Activated T-cell treated with anti-CD3 and anti-CD28 coated beads, Interleukin-2, amount 50 U/mL, for 24 hours (primary cell): ENCODE data around the gene BLCAP.
"Not testable (repeated sequence)": the region's sequence is repeated elsewhere in the genome, so short reads cannot be mapped to it uniquely, and the experiment has no call there.

Experiments used
- DNase-seq: peaks from one replicate; pipeline ENCODE4 v3.0.0-alpha.2; 2020
- H3K27ac Mint-ChIP-seq: 2 replicates; pipeline ENCODE4 v1.8.0; 2020; ENCODE audit warnings: mild to moderate bottlenecking, mixed read lengths
- H3K27me3 Mint-ChIP-seq: 2 replicates; pipeline ENCODE4 v1.8.0; 2020; ENCODE audit warnings: mixed read lengths
- H3K36me3 Mint-ChIP-seq: 2 replicates; pipeline ENCODE4 v1.8.0; 2020; ENCODE audit warnings: low read depth, mixed read lengths
- H3K4me1 Mint-ChIP-seq: 2 replicates; pipeline ENCODE4 v1.8.0; 2020; ENCODE audit warnings: low read depth, mixed read lengths
- H3K4me3 Mint-ChIP-seq: 2 replicates; pipeline ENCODE4 v1.8.0; 2020; ENCODE audit warnings: mild to moderate bottlenecking, moderate library complexity, mixed read lengths
- H3K9me3 Mint-ChIP-seq: 2 replicates; pipeline ENCODE4 v1.8.0; 2020; ENCODE audit warnings: mixed read lengths

Gene BLCAP

DNA sequence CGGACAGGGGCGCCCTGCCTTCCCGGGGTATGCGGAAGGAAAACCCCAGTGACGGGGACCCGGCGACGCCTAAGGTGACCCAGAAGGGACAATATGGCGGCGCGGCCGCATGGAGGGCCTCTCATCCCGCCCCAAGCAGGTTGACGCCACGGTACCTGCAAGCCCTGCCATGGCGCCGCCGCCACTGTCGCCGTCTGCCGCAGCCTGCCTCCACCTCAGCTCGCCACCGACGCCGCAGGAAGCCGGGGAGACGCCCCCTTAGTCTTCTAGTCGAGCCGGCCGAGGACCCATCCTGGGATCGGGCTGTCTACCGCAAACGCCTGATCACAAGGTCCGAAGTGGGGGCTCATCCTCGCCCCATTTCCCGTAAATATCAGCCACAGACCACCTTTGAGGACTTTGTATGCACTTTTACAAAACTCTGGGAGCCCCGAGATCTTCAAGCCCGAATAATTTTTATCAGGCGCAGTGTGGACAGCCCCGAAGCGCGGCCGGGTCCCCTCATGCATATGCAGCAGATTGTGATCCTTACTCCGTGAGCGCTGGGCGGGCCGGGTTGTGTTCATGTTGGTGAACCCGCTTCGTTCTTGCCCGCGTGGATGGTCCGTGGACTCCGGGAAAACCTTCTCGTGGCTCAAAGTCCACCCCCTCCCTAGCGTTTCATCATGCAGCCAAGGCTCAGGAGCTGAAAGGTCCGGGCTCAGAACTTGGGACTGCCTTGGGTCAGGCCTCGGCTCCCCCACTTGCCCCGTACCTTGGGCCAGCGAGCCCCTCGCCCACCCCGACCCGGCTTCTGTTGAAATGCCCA is at the start of gene BLCAP:
Gene BLCAP, minus strand, starts transcription at position 239 of the 808 bp plus-strand sequence. CDS start 8,702 bp downstream, outside the sequence.
- Mint-ChIP-seq H3K4me1 (peaks cover 47% of the 10 kb centered on the region), H3K27ac (peak within 1 kb of the TSS; percentile 99), H3K9me3 (no peaks in the 10 kb centered on the region), H3K4me3 (peak within 1 kb of the TSS; percentile 89), H3K36me3 (peaks cover 22% of the 10 kb centered on the region), H3K27me3 (no peaks in the 10 kb centered on the region)
- peak; percentile 95 for DNase-seq

GRCh38 chr20:37577436-37577835 is 49.8 kb upstream of the BLCAP start:
- H3K27ac Mint-ChIP-seq, H3K4me1 Mint-ChIP-seq, H3K36me3 Mint-ChIP-seq, DNase-seq, H3K9me3 Mint-ChIP-seq, H3K4me3 Mint-ChIP-seq: not testable (repeated sequence)
- H3K27me3 Mint-ChIP-seq, result peaks cover 59% of the 10 kb centered on the region

- no peak for DNase-seq
- Mint-ChIP-seq H3K27ac (no peak overlapping the region), H3K36me3 (no peaks in the 10 kb centered on the region), H3K9me3 (no peaks in the 10 kb centered on the region), H3K4me3 (no peak overlapping the region), H3K27me3 (peaks cover 54% of the 10 kb centered on the region), H3K4me1 (no peaks in the 10 kb centered on the region)
Measured at GRCh38 chr20:37576911-37577310, 49.2 kb upstream of the BLCAP start.

GRCh38 chr20:37575884-37576283 is 48.2 kb upstream of the BLCAP start:
- Mint-ChIP-seq H3K27ac (no peak overlapping the region), H3K4me3 (no peak overlapping the region), H3K36me3 (no peaks in the 10 kb centered on the region), H3K27me3 (peaks cover 46% of the 10 kb centered on the region), H3K4me1 (no peaks in the 10 kb centered on the region), H3K9me3 (no peaks in the 10 kb centered on the region)
- no peak for DNase-seq

DNA sequence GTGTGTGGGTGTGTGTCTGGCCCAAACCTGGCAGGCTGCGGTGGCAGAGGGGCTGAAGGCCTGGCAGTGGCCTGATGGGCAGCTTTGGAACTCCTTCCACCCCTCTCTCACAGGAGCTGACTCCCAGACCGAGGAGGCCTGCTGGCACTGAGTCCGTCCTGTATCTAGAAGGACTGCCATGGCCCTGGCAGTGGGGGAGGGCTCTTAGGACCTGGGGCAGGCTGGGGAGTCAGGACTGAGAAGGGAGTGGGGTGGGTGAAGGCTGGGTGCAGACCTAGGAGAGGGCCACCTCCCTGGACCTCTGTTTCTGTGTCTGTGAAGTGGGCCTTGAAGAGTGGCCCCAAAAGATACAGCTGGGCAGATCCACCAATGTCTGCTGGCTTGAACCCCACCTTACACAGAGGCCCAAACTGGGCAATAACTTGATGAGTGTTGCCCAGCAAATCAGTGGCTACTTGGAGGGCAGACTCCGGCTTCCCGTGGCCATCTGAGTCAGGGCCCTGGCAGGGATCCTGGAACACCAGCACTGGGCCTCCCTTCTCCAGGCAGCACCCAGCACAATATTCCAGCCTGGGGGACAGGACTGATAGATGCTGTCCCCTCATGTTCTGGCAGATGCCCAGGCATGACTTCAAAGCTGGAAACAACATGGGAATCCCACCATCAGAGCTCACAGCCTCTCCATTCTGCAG is 46.7 kb upstream of the BLCAP start:
- Mint-ChIP-seq H3K36me3 (no peaks in the 10 kb centered on the region), H3K4me3 (no peak overlapping the region), H3K9me3 (no peaks in the 10 kb centered on the region), H3K27ac (no peak overlapping the region), H3K27me3 (peaks cover 44% of the 10 kb centered on the region), H3K4me1 (no peaks in the 10 kb centered on the region)
- no peak for DNase-seq

DNA sequence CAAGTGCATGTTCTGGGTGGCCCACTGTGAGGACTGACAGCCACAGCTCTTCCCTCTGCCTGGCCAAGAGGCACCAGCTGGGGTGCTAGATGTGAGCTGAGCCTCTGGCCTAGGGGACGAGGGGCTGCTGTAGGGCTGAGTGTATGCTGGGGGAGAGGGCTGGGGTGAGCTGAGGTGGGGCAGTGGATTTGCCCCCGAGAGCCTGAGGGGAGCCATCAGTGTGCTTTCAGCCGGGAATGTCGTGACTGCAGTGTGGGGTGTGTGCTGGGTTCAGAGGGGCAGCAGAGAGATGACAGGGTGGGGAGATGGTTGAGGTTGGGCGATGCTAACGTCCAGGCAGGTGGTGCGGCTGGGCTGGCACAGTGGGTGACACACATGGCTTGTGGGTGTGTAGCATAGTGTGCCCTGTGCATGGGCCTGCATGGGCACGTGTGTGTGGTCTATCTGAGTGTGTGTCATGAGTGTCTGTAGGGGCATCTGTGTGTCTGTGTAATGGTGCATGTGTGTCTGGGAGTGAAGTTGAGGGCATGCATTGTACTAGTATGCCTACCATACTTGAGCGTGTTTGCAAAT is 46.0 kb upstream of the BLCAP start:
- Mint-ChIP-seq H3K36me3 (no peaks in the 10 kb centered on the region), H3K4me3 (no peak overlapping the region), H3K9me3 (no peaks in the 10 kb centered on the region)

DNA sequence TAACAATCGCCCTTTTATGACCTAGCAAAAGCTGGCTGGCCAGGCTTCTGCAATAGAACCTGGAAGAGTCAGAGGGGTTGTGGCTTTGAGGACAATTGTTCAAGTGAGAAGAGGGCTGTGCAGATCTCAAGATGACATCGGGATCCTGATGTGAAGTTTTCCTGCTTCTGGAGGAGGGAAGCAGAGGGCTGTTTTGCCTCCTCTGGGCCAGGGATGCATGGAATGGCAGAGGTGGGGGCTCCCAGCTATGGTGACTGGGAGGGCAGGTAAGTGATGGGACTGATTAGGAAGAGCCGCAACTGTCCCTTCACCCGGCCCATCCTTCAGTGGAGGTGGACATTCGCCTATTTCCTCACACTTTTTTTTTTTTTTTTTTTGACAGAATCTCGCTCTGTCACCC is 43.4 kb upstream of the BLCAP start:
- Mint-ChIP-seq H3K27ac (no peak overlapping the region), H3K4me3 (no peak overlapping the region), H3K27me3 (peaks cover 54% of the 10 kb centered on the region), H3K4me1 (peaks cover 5% of the 10 kb centered on the region), H3K9me3 (no peaks in the 10 kb centered on the region), H3K36me3 (no peaks in the 10 kb centered on the region)
- no peak for DNase-seq

More for the DNA sequence above, 46.0 kb upstream of the BLCAP start:
- Mint-ChIP-seq H3K4me1 (no peaks in the 10 kb centered on the region), H3K27ac (no peak overlapping the region), H3K27me3 (peaks cover 45% of the 10 kb centered on the region)
- no peak for DNase-seq

- H3K27ac Mint-ChIP-seq, result no peak overlapping the region
- H3K4me3 Mint-ChIP-seq, result no peak overlapping the region
- no peaks in the 10 kb centered on the region for H3K9me3 Mint-ChIP-seq
- no peaks in the 10 kb centered on the region for H3K36me3 Mint-ChIP-seq
- peaks cover 5% of the 10 kb centered on the region for H3K4me1 Mint-ChIP-seq
- H3K27me3 Mint-ChIP-seq, result peaks cover 58% of the 10 kb centered on the region
- DNase-seq, result no peak
Measured at GRCh38 chr20:37570419-37570818, 42.7 kb upstream of the BLCAP start.

DNA sequence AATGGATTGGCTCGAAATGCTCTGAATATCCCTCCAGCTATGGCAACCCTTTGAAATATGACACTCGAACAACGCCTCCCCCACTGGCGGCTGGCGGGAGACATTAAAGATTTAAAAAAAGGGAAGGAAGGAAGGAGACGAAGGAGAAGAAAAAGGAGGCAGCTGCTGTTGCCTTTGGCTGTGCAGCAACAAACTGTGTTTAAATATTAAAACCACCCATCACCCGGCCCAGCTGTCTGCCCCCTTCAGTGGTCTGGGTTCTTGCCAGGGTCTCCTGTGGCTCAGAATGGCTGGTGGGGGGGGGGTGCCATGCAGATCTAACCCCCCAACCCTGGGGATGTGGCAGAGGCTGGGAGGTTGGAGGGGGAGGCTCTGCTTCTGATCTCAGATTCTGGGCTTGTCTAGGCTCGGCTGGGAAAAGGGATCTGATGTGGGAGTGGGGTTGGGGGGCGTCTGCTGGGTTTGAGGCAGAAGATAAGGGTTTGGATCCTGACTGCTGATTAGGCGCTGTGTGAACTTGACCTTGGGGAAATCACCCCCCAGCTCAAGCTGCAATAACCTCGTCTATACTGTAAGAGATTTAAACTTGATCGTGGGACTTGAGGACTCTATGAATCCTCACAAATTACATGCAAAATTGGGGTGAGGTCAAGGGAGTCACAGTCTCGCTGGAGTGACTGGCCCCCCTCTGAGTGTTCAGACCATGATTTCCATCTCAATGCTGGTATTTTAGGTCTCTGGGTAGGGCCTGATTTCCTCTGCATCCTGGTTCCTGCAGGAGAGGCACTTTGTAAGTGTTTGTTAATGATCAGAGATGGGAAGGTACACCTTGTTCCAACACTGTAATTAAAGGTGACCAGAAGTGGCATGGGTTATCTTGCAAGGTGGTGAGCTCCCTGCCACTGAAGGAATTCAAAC is 40.3 kb upstream of the BLCAP start:
- Mint-ChIP-seq H3K9me3 (no peaks in the 10 kb centered on the region), H3K4me3 (no peak overlapping the region), H3K4me1 (peaks cover 5% of the 10 kb centered on the region), H3K27me3 (peaks cover 67% of the 10 kb centered on the region), H3K27ac (no peak overlapping the region), H3K36me3 (no peaks in the 10 kb centered on the region)
- DNase-seq, result no peak

DNA sequence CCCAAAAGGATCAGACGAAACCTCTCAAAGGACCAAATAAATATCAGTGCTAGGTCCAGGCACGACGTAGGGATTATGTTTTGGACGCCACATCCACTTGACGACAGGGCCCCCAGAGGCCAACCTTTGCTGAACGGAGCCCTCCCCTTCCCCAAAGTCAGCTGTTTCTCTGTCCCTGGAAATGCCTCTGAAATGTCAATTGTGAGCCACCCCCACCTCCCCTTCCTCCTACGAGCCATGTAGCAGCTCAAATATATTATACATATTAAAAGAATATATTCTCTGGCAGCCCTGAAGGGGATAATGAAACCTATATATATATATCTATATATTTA is 39.6 kb upstream of the BLCAP start:
- no peak overlapping the region for H3K4me3 Mint-ChIP-seq
- peaks cover 65% of the 10 kb centered on the region for H3K27me3 Mint-ChIP-seq
- no peak for DNase-seq
- peaks cover 5% of the 10 kb centered on the region for H3K4me1 Mint-ChIP-seq
- H3K27ac Mint-ChIP-seq, result no peak overlapping the region
- no peaks in the 10 kb centered on the region for H3K36me3 Mint-ChIP-seq
- no peaks in the 10 kb centered on the region for H3K9me3 Mint-ChIP-seq

- Mint-ChIP-seq H3K4me1 (peaks cover 5% of the 10 kb centered on the region), H3K27ac (no peak overlapping the region), H3K27me3 (peaks cover 67% of the 10 kb centered on the region), H3K4me3 (no peak overlapping the region), H3K36me3 (no peaks in the 10 kb centered on the region), H3K9me3 (no peaks in the 10 kb centered on the region)
- DNase-seq, result no peak
Measured at GRCh38 chr20:37566590-37567330, 39.1 kb upstream of the BLCAP start.

GRCh38 chr20:37565134-37565811 is 37.6 kb upstream of the BLCAP start:
- Mint-ChIP-seq H3K36me3 (no peaks in the 10 kb centered on the region), H3K4me1 (peaks cover 5% of the 10 kb centered on the region), H3K4me3 (no peak overlapping the region), H3K9me3 (no peaks in the 10 kb centered on the region), H3K27ac (no peak overlapping the region), H3K27me3 (peaks cover 66% of the 10 kb centered on the region)
- DNase-seq, result no peak

- Mint-ChIP-seq H3K27me3 (peaks cover 62% of the 10 kb centered on the region), H3K9me3 (no peaks in the 10 kb centered on the region), H3K27ac (no peak overlapping the region), H3K4me1 (peaks cover 5% of the 10 kb centered on the region), H3K36me3 (no peaks in the 10 kb centered on the region), H3K4me3 (no peak overlapping the region)
- peak; percentile 70 for DNase-seq
Measured at GRCh38 chr20:37564388-37565133, 36.9 kb upstream of the BLCAP start.
